Measurements from ENCODE around the gene GSE1.

DNA sequence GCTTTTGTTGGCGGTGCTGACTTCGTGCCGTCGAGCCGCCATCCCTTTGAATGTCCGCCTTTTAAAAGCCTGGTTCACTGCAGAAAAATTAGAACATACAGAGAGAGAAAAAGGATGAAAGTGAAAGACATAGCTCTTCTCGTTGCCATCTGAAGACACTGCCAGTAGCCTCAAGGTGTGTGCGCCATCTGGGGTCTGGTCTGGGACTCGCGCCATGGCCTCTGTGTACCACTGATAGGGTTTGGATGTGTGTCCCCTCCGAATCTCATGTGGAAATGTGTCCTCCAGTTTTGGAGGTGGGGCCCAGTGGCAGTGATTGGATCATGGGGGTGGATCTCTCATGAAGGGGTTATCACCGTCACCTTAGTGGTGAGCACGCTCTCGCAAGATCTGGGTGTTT, 15.5 kb downstream of the GSE1 start:
- TF ChIP-seq HIVEP1 (CRISPR knock-in tag; IDR thresholded peaks at IDR 0.05) (no peak), POLR2A (IDR thresholded peaks at IDR 0.05; ENCODE audit: insufficient read depth in 1 of 2, low read depth in 2 of 2, low read length in 2 of 2) (no peak), ZNF33B (CRISPR knock-in tag; IDR thresholded peaks at IDR 0.05) (no peak), TBX2 (CRISPR knock-in tag; IDR thresholded peaks at IDR 0.05; ENCODE audit: borderline replicate concordance) (no peak), TCF12 (IDR thresholded peaks at IDR 0.05) (no peak), TCF12 (CRISPR knock-in tag; IDR thresholded peaks at IDR 0.05) (no peak)
- TF ChIP-seq, protein P1, sequence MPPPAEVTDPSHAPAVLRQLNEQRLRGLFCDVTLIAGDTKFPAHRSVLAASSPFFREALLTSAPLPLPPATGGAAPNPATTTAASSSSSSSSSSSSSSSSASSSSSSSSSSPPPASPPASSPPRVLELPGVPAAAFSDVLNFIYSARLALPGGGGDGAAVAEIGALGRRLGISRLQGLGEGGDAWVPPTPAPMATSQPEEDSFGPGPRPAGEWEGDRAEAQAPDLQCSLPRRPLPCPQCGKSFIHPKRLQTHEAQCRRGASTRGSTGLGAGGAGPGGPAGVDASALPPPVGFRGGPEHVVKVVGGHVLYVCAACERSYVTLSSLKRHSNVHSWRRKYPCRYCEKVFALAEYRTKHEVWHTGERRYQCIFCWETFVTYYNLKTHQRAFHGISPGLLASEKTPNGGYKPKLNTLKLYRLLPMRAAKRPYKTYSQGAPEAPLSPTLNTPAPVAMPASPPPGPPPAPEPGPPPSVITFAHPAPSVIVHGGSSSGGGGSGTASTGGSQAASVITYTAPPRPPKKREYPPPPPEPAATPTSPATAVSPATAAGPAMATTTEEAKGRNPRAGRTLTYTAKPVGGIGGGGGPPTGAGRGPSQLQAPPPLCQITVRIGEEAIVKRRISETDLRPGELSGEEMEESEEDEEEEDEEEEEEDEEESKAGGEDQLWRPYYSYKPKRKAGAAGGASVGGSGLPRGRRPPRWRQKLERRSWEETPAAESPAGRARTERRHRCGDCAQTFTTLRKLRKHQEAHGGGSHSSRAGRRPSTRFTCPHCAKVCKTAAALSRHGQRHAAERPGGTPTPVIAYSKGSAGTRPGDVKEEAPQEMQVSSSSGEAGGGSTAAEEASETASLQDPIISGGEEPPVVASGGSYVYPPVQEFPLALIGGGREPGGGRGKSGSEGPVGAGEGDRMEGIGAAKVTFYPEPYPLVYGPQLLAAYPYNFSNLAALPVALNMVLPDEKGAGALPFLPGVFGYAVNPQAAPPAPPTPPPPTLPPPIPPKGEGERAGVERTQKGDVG (CRISPR knock-in tag; IDR thresholded peaks at IDR 0.05; ENCODE audit: borderline replicate concordance), result no peak
- TF ChIP-seq, protein P2, sequence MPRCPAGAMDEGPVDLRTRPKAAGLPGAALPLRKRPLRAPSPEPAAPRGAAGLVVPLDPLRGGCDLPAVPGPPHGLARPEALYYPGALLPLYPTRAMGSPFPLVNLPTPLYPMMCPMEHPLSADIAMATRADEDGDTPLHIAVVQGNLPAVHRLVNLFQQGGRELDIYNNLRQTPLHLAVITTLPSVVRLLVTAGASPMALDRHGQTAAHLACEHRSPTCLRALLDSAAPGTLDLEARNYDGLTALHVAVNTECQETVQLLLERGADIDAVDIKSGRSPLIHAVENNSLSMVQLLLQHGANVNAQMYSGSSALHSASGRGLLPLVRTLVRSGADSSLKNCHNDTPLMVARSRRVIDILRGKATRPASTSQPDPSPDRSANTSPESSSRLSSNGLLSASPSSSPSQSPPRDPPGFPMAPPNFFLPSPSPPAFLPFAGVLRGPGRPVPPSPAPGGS (CRISPR knock-in tag; IDR thresholded peaks at IDR 0.05), result no peak
- TF ChIP-seq, protein P3, sequence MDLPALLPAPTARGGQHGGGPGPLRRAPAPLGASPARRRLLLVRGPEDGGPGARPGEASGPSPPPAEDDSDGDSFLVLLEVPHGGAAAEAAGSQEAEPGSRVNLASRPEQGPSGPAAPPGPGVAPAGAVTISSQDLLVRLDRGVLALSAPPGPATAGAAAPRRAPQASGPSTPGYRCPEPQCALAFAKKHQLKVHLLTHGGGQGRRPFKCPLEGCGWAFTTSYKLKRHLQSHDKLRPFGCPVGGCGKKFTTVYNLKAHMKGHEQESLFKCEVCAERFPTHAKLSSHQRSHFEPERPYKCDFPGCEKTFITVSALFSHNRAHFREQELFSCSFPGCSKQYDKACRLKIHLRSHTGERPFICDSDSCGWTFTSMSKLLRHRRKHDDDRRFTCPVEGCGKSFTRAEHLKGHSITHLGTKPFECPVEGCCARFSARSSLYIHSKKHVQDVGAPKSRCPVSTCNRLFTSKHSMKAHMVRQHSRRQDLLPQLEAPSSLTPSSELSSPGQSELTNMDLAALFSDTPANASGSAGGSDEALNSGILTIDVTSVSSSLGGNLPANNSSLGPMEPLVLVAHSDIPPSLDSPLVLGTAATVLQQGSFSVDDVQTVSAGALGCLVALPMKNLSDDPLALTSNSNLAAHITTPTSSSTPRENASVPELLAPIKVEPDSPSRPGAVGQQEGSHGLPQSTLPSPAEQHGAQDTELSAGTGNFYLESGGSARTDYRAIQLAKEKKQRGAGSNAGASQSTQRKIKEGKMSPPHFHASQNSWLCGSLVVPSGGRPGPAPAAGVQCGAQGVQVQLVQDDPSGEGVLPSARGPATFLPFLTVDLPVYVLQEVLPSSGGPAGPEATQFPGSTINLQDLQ (CRISPR knock-in tag; IDR thresholded peaks at IDR 0.05), result no peak
- TF ChIP-seq, protein P4, sequence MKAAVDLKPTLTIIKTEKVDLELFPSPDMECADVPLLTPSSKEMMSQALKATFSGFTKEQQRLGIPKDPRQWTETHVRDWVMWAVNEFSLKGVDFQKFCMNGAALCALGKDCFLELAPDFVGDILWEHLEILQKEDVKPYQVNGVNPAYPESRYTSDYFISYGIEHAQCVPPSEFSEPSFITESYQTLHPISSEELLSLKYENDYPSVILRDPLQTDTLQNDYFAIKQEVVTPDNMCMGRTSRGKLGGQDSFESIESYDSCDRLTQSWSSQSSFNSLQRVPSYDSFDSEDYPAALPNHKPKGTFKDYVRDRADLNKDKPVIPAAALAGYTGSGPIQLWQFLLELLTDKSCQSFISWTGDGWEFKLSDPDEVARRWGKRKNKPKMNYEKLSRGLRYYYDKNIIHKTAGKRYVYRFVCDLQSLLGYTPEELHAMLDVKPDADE (CRISPR knock-in tag; IDR thresholded peaks at IDR 0.05), result no peak
- TF ChIP-seq, protein P5, sequence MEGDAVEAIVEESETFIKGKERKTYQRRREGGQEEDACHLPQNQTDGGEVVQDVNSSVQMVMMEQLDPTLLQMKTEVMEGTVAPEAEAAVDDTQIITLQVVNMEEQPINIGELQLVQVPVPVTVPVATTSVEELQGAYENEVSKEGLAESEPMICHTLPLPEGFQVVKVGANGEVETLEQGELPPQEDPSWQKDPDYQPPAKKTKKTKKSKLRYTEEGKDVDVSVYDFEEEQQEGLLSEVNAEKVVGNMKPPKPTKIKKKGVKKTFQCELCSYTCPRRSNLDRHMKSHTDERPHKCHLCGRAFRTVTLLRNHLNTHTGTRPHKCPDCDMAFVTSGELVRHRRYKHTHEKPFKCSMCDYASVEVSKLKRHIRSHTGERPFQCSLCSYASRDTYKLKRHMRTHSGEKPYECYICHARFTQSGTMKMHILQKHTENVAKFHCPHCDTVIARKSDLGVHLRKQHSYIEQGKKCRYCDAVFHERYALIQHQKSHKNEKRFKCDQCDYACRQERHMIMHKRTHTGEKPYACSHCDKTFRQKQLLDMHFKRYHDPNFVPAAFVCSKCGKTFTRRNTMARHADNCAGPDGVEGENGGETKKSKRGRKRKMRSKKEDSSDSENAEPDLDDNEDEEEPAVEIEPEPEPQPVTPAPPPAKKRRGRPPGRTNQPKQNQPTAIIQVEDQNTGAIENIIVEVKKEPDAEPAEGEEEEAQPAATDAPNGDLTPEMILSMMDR (CRISPR knock-in tag; IDR thresholded peaks at IDR 0.05), result no peak
- TF ChIP-seq, protein P6, sequence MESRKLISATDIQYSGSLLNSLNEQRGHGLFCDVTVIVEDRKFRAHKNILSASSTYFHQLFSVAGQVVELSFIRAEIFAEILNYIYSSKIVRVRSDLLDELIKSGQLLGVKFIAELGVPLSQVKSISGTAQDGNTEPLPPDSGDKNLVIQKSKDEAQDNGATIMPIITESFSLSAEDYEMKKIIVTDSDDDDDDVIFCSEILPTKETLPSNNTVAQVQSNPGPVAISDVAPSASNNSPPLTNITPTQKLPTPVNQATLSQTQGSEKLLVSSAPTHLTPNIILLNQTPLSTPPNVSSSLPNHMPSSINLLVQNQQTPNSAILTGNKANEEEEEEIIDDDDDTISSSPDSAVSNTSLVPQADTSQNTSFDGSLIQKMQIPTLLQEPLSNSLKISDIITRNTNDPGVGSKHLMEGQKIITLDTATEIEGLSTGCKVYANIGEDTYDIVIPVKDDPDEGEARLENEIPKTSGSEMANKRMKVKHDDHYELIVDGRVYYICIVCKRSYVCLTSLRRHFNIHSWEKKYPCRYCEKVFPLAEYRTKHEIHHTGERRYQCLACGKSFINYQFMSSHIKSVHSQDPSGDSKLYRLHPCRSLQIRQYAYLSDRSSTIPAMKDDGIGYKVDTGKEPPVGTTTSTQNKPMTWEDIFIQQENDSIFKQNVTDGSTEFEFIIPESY (CRISPR knock-in tag; IDR thresholded peaks at IDR 0.05), result no peak
